UCSD-AML1 (cell line): ENCODE data around the gene RGS3.
"Not testable (repeated sequence)": the region's sequence is repeated elsewhere in the genome, so short reads cannot be mapped to it uniquely, and the experiment has no call there.

Source experiments
- DNase-seq: peaks from one replicate; lab custom pipeline; 2025; ENCODE audit not compliant: unreplicated experiment; lab: John Stamatoyannopoulos, UW

Gene RGS3

GRCh38 chr9:113486327-113486726, 22.8 kb downstream of the RGS3 start:
- no peak for DNase-seq

GRCh38 chr9:113488071-113488470, 24.5 kb downstream of the RGS3 start:
- DNase-seq: no peak

GRCh38 chr9:113488490-113488889, 25.0 kb downstream of the RGS3 start:
- no peak for DNase-seq

- not testable (repeated sequence) for DNase-seq
These were observed 27.6 kb downstream of the RGS3 start for GRCh38 chr9:113491147-113491546.

GRCh38 chr9:113492343-113493202, 29.0 kb downstream of the RGS3 start:
- no peak for DNase-seq

- DNase-seq: no peak
These were observed 29.6 kb downstream of the RGS3 start for GRCh38 chr9:113493203-113493520.

GRCh38 chr9:113495526-113495925, 32.0 kb downstream of the RGS3 start:
- DNase-seq: no peak

- DNase-seq: no peak
These were observed 33.5 kb downstream of the RGS3 start for GRCh38 chr9:113497051-113497450.

- DNase-seq: no peak
These were observed 35.8 kb downstream of the RGS3 start for GRCh38 chr9:113499153-113499875.

- no peak for DNase-seq
These were observed 36.5 kb downstream of the RGS3 start for GRCh38 chr9:113499876-113500497.

- peak; percentile 42 for DNase-seq
These were observed 37.7 kb downstream of the RGS3 start for GRCh38 chr9:113501129-113501686.

GRCh38 chr9:113501852-113502251, 38.3 kb downstream of the RGS3 start:
- no peak for DNase-seq

- DNase-seq: peak; percentile 34
These were observed 39.0 kb downstream of the RGS3 start for GRCh38 chr9:113502427-113503034.

GRCh38 chr9:113503131-113503541, 39.6 kb downstream of the RGS3 start:
- DNase-seq: no peak

- DNase-seq: no peak
These were observed 40.2 kb downstream of the RGS3 start for GRCh38 chr9:113503613-113504211.

GRCh38 chr9:113504725-113505590, 41.4 kb downstream of the RGS3 start:
- no peak for DNase-seq

GRCh38 chr9:113506090-113506589, 42.6 kb downstream of the RGS3 start:
- DNase-seq: no peak

- no peak for DNase-seq
These were observed 43.7 kb downstream of the RGS3 start for GRCh38 chr9:113507256-113507655.

- no peak for DNase-seq
These were observed 44.7 kb downstream of the RGS3 start for GRCh38 chr9:113508111-113508749.
